Sigmoid colon (tissue), 7 donors: Measurements from ENCODE around the gene CTRB2. TPM values are rescaled to one million over a fixed set of nuclear protein-coding genes. Genes with fewer than 3 reads are reported as not detected.
A peak's percentile ranks its signal among the peaks of the same experiment; 100 is the strongest.

Experiments used
- DNase-seq: peaks from one replicate; pipeline ENCODE4 v3.0.0-alpha.2; 2019
- H3K27ac ChIP-seq, 4 donors: fragments of 200-600 bp; sonication (generic); one replicate each; pipeline ENCODE4 v1.5.1; 2016 to 2019; ENCODE audit warnings: mild to moderate bottlenecking in 1 of 4
- H3K27me3 ChIP-seq, 3 donors: fragments of 200-600 bp; sonication (generic); one replicate each; pipeline ENCODE4 v1.5.1; 2019; ENCODE audit warnings: mild to moderate bottlenecking in 1 of 3
- H3K36me3 ChIP-seq, 4 donors: fragments of 200-600 bp; sonication (generic); one replicate each; pipeline ENCODE4 v1.5.1; 2016 to 2019
- H3K4me1 ChIP-seq, 4 donors: fragments of 200-600 bp; sonication (generic); one replicate each; pipeline ENCODE4 v1.5.1; 2017 to 2019
- H3K4me3 ChIP-seq, 4 donors: fragments of 200-600 bp; sonication (generic); one replicate each; pipeline ENCODE4 v1.5.1; 2017 to 2019; ENCODE audit warnings: mild to moderate bottlenecking in 2 of 4, moderate library complexity in 1 of 4
- H3K9me3 ChIP-seq, 4 donors: fragments of 200-600 bp in 3 of 4; sonication (generic) in 3 of 4; one replicate each; pipeline versions ENCODE4 v1.5.1 to v1.6.1; 2013 to 2019
- EP300 ChIP-seq, 4 donors: sonication (generic); formaldehyde crosslinking; IDR thresholded peaks; one replicate each; pipeline ENCODE4 v1.6.1; 2017; ENCODE audit warnings: antibody characterized with exemption in 4 of 4
- POLR2A ChIP-seq, 2 donors: fragments of 450-650 bp; IDR thresholded peaks; one replicate each; pipeline ENCODE4 v1.6.1; 2016; ENCODE audit warnings: antibody characterized with exemption in 2 of 2, mild to moderate bottlenecking in 2 of 2, moderate library complexity in 2 of 2
- POLR2AphosphoS5 ChIP-seq, 4 donors: sonication (generic); formaldehyde crosslinking; IDR thresholded peaks; one replicate each; pipeline ENCODE4 v1.6.1; 2017; ENCODE audit warnings: antibody characterized with exemption in 4 of 4
- whole genome bisulfite sequencing, 2 donors: extraction: QIAGEN DNeasy Blood & Tissue Kit; methylation state at CpG; one replicate each; pipeline ENCODE4 v1.1.7; 2013; 5-methylcytosine and 5-hydroxymethylcytosine counted together
- intact Hi-C: fragments of 100-400 bp; cut with DNase I; formaldehyde crosslinking; loops from one replicate; pipeline ENCODE4 v1.15.1; 2023
- polyA plus RNA-seq, 3 donors: library from polyadenylated mRNA; stranded (reverse); fragments of 200-250 nt; gene quantifications; one replicate each; pipeline ENCODE4 v1.2.3, GENCODE V29; 2013
- total RNA-seq, 4 donors: library from RNA; depleted of rRNA; stranded (reverse); fragments of >200 nt; gene quantifications; one replicate each; pipeline ENCODE4 v1.1.0, GENCODE V29; 2016
- TF ChIP-seq, protein P1 (sequence below), 4 experiments: fragments of 450-650 bp in 3 of 4; fragments of 200-600 bp in 1 of 4; IDR thresholded peaks; one replicate each; pipeline ENCODE4 v1.5.1; 2016 to 2019; ENCODE audit warnings: antibody characterized with exemption in 4 of 4, mild to moderate bottlenecking in 3 of 4, moderate library complexity in 2 of 4
- donor health status: healthy with polysubstance abuse.
- donor health status: Bipolar disorder and iron deficiency.
- donor health status: healthy.

The CTRB2 gene
- total and polyA plus RNA-seq, 7 donors: 0.42 to 17.4 TPM; not detected in 5

GRCh38 chr16:75249441-75249840 lies 42.5 kb upstream of the CTRB2 start:
- TF ChIP-seq POLR2AphosphoS5 (IDR thresholded peaks at IDR 0.05): no peak
- TF ChIP-seq POLR2A (IDR thresholded peaks at IDR 0.05): no peak
- no peak for TF ChIP-seq EP300 (IDR thresholded peaks at IDR 0.05)
- TF ChIP-seq, protein P1, sequence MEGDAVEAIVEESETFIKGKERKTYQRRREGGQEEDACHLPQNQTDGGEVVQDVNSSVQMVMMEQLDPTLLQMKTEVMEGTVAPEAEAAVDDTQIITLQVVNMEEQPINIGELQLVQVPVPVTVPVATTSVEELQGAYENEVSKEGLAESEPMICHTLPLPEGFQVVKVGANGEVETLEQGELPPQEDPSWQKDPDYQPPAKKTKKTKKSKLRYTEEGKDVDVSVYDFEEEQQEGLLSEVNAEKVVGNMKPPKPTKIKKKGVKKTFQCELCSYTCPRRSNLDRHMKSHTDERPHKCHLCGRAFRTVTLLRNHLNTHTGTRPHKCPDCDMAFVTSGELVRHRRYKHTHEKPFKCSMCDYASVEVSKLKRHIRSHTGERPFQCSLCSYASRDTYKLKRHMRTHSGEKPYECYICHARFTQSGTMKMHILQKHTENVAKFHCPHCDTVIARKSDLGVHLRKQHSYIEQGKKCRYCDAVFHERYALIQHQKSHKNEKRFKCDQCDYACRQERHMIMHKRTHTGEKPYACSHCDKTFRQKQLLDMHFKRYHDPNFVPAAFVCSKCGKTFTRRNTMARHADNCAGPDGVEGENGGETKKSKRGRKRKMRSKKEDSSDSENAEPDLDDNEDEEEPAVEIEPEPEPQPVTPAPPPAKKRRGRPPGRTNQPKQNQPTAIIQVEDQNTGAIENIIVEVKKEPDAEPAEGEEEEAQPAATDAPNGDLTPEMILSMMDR (IDR thresholded peaks at IDR 0.05): no peak
- H3K4me1 ChIP-seq: peaks cover 3 to 96% (median 95%) of the 10 kb centered on the region in 4 donors
- intact Hi-C loops: no loop called here
- no peak for DNase-seq
- no peaks in the 10 kb centered on the region for H3K27me3 ChIP-seq
- H3K9me3 ChIP-seq: no peaks in the 10 kb centered on the region
- WGBS, 2 donors: 73 to 83% methylated on average over 5 of the region's 5 CpGs
- H3K27ac ChIP-seq: peak overlapping the region; percentile 91 to 96 (median 93)
- no peak overlapping the region for H3K4me3 ChIP-seq
- H3K36me3 ChIP-seq: no peaks in the 10 kb centered on the region

DNA sequence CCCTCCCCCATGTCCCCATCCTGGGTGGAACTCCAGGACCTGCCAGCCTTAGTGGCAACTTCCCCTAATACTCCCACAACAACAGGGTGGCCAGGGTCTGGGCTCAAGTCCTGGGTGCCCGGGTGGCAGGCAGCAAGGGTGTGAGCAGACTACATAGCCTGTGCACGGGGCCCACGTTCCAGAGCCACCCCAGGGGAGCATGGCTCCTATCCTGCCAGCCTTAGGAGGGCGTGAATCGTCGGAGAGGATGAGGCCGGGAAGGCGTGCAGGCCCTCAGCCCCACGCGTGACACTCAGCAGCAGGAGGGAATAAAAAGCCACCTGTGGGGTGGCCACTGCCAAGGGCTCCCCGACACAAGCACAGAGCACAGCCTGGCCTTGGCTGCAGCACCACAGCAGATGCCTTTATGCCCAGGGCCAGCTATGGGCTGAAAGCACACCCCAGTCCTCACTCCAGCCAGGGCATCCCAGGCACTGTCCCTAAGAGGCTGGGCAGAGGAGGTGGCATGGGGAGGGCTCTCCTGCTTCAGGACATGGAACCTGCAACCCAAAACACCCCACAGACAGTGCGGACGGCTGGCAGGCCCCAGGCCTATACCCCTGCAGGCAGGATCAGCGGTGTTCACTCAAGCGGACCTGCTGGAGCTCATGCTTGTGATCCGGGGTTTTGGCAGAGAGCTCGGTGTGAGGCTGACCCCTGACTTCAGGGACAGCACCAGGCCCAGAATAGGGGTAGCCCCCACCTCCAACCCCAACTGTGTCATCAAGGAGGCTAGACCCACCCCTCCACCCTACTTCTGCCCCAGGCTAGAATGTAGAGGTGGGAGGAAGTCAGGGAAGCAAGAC lies 41.8 kb upstream of the CTRB2 start:
- H3K27ac ChIP-seq: peak overlapping the region; percentile 85 to 96 (median 92)

GRCh38 chr16:75248142-75248535 lies 41.2 kb upstream of the CTRB2 start:
- TF ChIP-seq POLR2A (IDR thresholded peaks at IDR 0.05) (no peak), POLR2AphosphoS5 (IDR thresholded peaks at IDR 0.05) (no peak), EP300 (IDR thresholded peaks at IDR 0.05) (no peak)
- TF ChIP-seq, protein P1 (IDR thresholded peaks at IDR 0.05): no peak
- peak overlapping the region; percentile 85 to 96 (median 92) for H3K27ac ChIP-seq

More for the DNA sequence above, 41.8 kb upstream of the CTRB2 start:
- Histone ChIP-seq H3K4me3 (no peak overlapping the region), H3K9me3 (no peaks in the 10 kb centered on the region), H3K4me1 (peaks cover 3 to 96% (median 95%) of the 10 kb centered on the region in 4 donors), H3K36me3 (no peaks in the 10 kb centered on the region), H3K27me3 (no peaks in the 10 kb centered on the region)
- TF ChIP-seq EP300 (IDR thresholded peaks at IDR 0.05): no peak
- no peak for TF ChIP-seq POLR2A (IDR thresholded peaks at IDR 0.05)
- TF ChIP-seq, protein P1 (IDR thresholded peaks at IDR 0.05): no peak
- TF ChIP-seq POLR2AphosphoS5 (IDR thresholded peaks at IDR 0.05): no peak
- intact Hi-C loops: no loop called here
- WGBS, 2 donors: 67 to 77% methylated on average over 17 of the region's 17 CpGs
- no peak for DNase-seq

DNA sequence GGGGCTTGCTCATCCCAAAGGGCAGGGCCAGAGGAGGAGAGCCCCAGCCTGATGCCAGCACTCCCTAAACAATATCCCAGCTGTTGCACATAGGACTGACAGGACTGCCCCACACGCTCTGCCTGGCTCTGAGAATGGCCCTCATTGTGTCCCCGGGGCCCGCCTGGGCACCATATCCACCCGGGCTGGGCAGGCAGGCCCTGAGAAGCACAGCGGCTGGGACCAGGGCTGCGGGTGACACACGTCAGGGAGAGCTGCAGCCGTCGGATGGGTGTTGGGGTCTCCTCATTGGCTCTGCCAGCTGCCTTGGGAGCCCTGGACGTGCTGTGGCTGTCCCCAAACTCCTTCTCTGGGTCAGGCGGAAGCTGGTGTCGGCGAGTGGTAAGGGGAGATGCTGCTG lies 40.3 kb upstream of the CTRB2 start:
- no peaks in the 10 kb centered on the region for H3K9me3 ChIP-seq
- no peaks in the 10 kb centered on the region for H3K27me3 ChIP-seq
- H3K36me3 ChIP-seq: peaks cover 2 to 6% (median 4%) of the 10 kb centered on the region in 4 donors
- no peak for DNase-seq
- TF ChIP-seq EP300 (IDR thresholded peaks at IDR 0.05) (no peak), POLR2AphosphoS5 (IDR thresholded peaks at IDR 0.05) (no peak), POLR2A (IDR thresholded peaks at IDR 0.05) (no peak)
- TF ChIP-seq, protein P1 (IDR thresholded peaks at IDR 0.05): no peak
- H3K4me3 ChIP-seq: no peak overlapping the region
- intact Hi-C loops: no loop called here
- 90% methylated on average over 13 of the region's 13 CpGs for WGBS, 2 donors
- H3K27ac ChIP-seq: peak overlapping the region; percentile 85 to 96 (median 92)
- H3K4me1 ChIP-seq: peaks cover 3 to 89% (median 85%) of the 10 kb centered on the region in 4 donors

More at GRCh38 chr16:75248142-75248535, 41.2 kb upstream of the CTRB2 start:
- Histone ChIP-seq H3K27me3 (no peaks in the 10 kb centered on the region), H3K36me3 (no peaks in the 10 kb centered on the region), H3K9me3 (no peaks in the 10 kb centered on the region), H3K4me3 (no peak overlapping the region), H3K4me1 (peaks cover 3 to 96% (median 93%) of the 10 kb centered on the region in 4 donors)
- no peak for DNase-seq
- intact Hi-C loops: no loop called here
- 23 to 59% methylated on average over 13 of the region's 13 CpGs for WGBS, 2 donors
